Breast epithelium (tissue), 4 donors: ENCODE measurements around the gene WDR91. TPM values are rescaled to one million over a fixed set of nuclear protein-coding genes. Genes with fewer than 3 reads are reported as not detected.

Source experiments
- DNase-seq, 2 donors: peaks; one replicate each; pipeline ENCODE4 v3.0.0-alpha.2; 2019; ENCODE audit warnings: low spot score in 2 of 2
- H3K27ac ChIP-seq, 2 donors: fragments of 200-600 bp; sonication (generic) in 1 of 2; one replicate each; pipeline ENCODE4 v1.5.1; 2016 to 2019; ENCODE audit warnings: mild to moderate bottlenecking in 1 of 2
- H3K27me3 ChIP-seq, 2 donors: fragments of 200-600 bp; sonication (generic) in 1 of 2; one replicate each; pipeline versions ENCODE4 v1.5.1 to v1.6.0; 2017 to 2019; ENCODE audit warnings: control low read depth in 1 of 2, mild to moderate bottlenecking in 1 of 2
- H3K36me3 ChIP-seq: fragments of 200-600 bp; one replicate; pipeline ENCODE4 v1.5.1; 2019
- H3K4me1 ChIP-seq, 2 donors: fragments of 200-600 bp; sonication (generic); one replicate each; pipeline ENCODE4 v1.5.1; 2016 to 2019; ENCODE audit warnings: control low read depth in 1 of 2
- H3K4me3 ChIP-seq, 3 donors: fragments of 200-600 bp; sonication (generic); 1 replicate in 2 of 3; 2 replicates in 1 of 3; pipeline ENCODE4 v1.5.1; 2016 to 2019; ENCODE audit warnings: mild to moderate bottlenecking in 3 of 3, moderate library complexity in 2 of 3
- H3K9me3 ChIP-seq, 2 donors: fragments of 200-600 bp; sonication (generic) in 1 of 2; one replicate each; pipeline ENCODE4 v1.5.1; 2016 to 2019; ENCODE audit warnings: control low read depth in 1 of 2
- CTCF ChIP-seq, 3 donors: fragments of 450-650 bp; IDR thresholded peaks; one replicate each; pipeline ENCODE4 v1.5.1; 2016 to 2017; ENCODE audit warnings: antibody characterized with exemption in 3 of 3, mild to moderate bottlenecking in 3 of 3, moderate library complexity in 3 of 3
- POLR2A ChIP-seq: fragments of 450-650 bp; IDR thresholded peaks from one replicate; pipeline ENCODE4 v1.6.1; 2016; ENCODE audit warnings: antibody characterized with exemption, mild to moderate bottlenecking, moderate library complexity
- POLR2AphosphoS5 ChIP-seq, 3 donors: sonication (generic); formaldehyde crosslinking; IDR thresholded peaks; one replicate each; pipeline ENCODE4 v1.6.1; 2017; ENCODE audit warnings: antibody characterized with exemption in 3 of 3
- intact Hi-C: fragments of 100-400 bp; cut with DNase I; formaldehyde crosslinking; loops from one replicate; pipeline ENCODE4 v1.15.1; 2023; ENCODE audit warnings: low total_unique reads
- total RNA-seq, 3 donors: library from RNA; depleted of rRNA; stranded (reverse); fragments of >200 nt; gene quantifications; one replicate each; pipeline ENCODE4 v1.1.0, GENCODE V29; 2016

The WDR91 gene
- total RNA-seq, 3 donors from 2014 or later: 21.4 to 26.5 (median 23.1) TPM

- intact Hi-C loops: no loop called here
- Histone ChIP-seq H3K27ac (no peak overlapping the region), H3K27me3 (no peaks in the 10 kb centered on the region), H3K4me3 (no peak overlapping the region), H3K36me3 (no peaks in the 10 kb centered on the region), H3K9me3 (no peaks in the 10 kb centered on the region), H3K4me1 (no peaks in the 10 kb centered on the region)
- no peak for TF ChIP-seq POLR2AphosphoS5 (IDR thresholded peaks at IDR 0.05)
- TF ChIP-seq POLR2A: no peak
- DNase-seq: no peak
Observed at GRCh38 chr7:135204876-135205275, 6.5 kb downstream of the WDR91 start.

- peak overlapping the region; percentile 23 to 60 for H3K27ac ChIP-seq
Observed at GRCh38 chr7:135204341-135204749, 7.0 kb downstream of the WDR91 start.

GRCh38 chr7:135201350-135201749 lies 10.0 kb downstream of the WDR91 start:
- H3K27me3 ChIP-seq: no peaks in the 10 kb centered on the region
- TF ChIP-seq POLR2A (no peak), CTCF (IDR thresholded peaks at IDR 0.05) (no peak), POLR2AphosphoS5 (IDR thresholded peaks at IDR 0.05) (no peak)
- H3K9me3 ChIP-seq: no peaks in the 10 kb centered on the region
- no peak for DNase-seq
- intact Hi-C loops: no loop called here
- peak overlapping the region in 1 of 2 donors; percentile 46 for H3K27ac ChIP-seq
- no peaks in the 10 kb centered on the region for H3K4me1 ChIP-seq
- no peak overlapping the region for H3K4me3 ChIP-seq
- H3K36me3 ChIP-seq: no peaks in the 10 kb centered on the region

More at GRCh38 chr7:135204341-135204749, 7.0 kb downstream of the WDR91 start:
- H3K4me3 ChIP-seq: no peak overlapping the region
- TF ChIP-seq POLR2A: no peak
- no peak for TF ChIP-seq POLR2AphosphoS5 (IDR thresholded peaks at IDR 0.05)
- no peak for TF ChIP-seq CTCF (IDR thresholded peaks at IDR 0.05)
- no peaks in the 10 kb centered on the region for H3K27me3 ChIP-seq
- intact Hi-C loops: no loop called here
- no peaks in the 10 kb centered on the region for H3K4me1 ChIP-seq
- no peaks in the 10 kb centered on the region for H3K36me3 ChIP-seq
- no peak for DNase-seq
- no peaks in the 10 kb centered on the region for H3K9me3 ChIP-seq

GRCh38 chr7:135200821-135201331 lies 10.4 kb downstream of the WDR91 start:
- Histone ChIP-seq H3K27ac (peak overlapping the region; percentile 41 to 46), H3K27me3 (no peaks in the 10 kb centered on the region), H3K36me3 (no peaks in the 10 kb centered on the region), H3K9me3 (no peaks in the 10 kb centered on the region), H3K4me3 (no peak overlapping the region), H3K4me1 (no peaks in the 10 kb centered on the region)
- no peak for DNase-seq
- no peak for TF ChIP-seq CTCF (IDR thresholded peaks at IDR 0.05)
- no peak for TF ChIP-seq POLR2AphosphoS5 (IDR thresholded peaks at IDR 0.05)
- TF ChIP-seq POLR2A: no peak
- intact Hi-C loops: no loop called here

GRCh38 chr7:135199439-135199838 lies 11.9 kb downstream of the WDR91 start:
- no peaks in the 10 kb centered on the region for H3K27me3 ChIP-seq
- no peak overlapping the region for H3K4me3 ChIP-seq
- no peak for DNase-seq
- H3K9me3 ChIP-seq: no peaks in the 10 kb centered on the region
- H3K4me1 ChIP-seq: no peaks in the 10 kb centered on the region
- H3K27ac ChIP-seq: no peak overlapping the region
- TF ChIP-seq POLR2AphosphoS5 (IDR thresholded peaks at IDR 0.05): no peak
- intact Hi-C loops: no loop called here
- H3K36me3 ChIP-seq: no peaks in the 10 kb centered on the region

- intact Hi-C loops: no loop called here
- Histone ChIP-seq H3K4me3 (no peak overlapping the region), H3K27me3 (no peaks in the 10 kb centered on the region), H3K4me1 (no peaks in the 10 kb centered on the region), H3K9me3 (no peaks in the 10 kb centered on the region), H3K36me3 (no peaks in the 10 kb centered on the region), H3K27ac (peak overlapping the region in 1 of 2 donors; percentile 34)
- no peak for DNase-seq
- no peak for TF ChIP-seq POLR2AphosphoS5 (IDR thresholded peaks at IDR 0.05)
- TF ChIP-seq CTCF (IDR thresholded peaks at IDR 0.05): no peak
- TF ChIP-seq POLR2A: no peak
Observed at GRCh38 chr7:135197906-135198655, 13.2 kb downstream of the WDR91 start.
